A673 (cell line): ENCODE measurements around the gene MAX.

Experiments
- EZH2 ChIP-seq: fragments of 200-600 bp; sonication (generic); IDR thresholded peaks from 2 replicates; pipeline ENCODE4 v1.6.1; 2017; ENCODE audit warnings: borderline replicate concordance, low read depth, mild to moderate bottlenecking, mixed read lengths, antibody characterized with exemption, low read length; ENCODE audit not compliant: poor library complexity, severe bottlenecking
- TF ChIP-seq, protein P1 (sequence below): fragments of 300-800, 200-600 bp; sonication (generic); conservative IDR thresholded peaks from 2 replicates; pipeline ENCODE4 v1.5.1; 2017; ENCODE audit warnings: low read depth, mild to moderate bottlenecking, antibody characterized with exemption, low read length, moderate library complexity, mixed read lengths

DNA sequence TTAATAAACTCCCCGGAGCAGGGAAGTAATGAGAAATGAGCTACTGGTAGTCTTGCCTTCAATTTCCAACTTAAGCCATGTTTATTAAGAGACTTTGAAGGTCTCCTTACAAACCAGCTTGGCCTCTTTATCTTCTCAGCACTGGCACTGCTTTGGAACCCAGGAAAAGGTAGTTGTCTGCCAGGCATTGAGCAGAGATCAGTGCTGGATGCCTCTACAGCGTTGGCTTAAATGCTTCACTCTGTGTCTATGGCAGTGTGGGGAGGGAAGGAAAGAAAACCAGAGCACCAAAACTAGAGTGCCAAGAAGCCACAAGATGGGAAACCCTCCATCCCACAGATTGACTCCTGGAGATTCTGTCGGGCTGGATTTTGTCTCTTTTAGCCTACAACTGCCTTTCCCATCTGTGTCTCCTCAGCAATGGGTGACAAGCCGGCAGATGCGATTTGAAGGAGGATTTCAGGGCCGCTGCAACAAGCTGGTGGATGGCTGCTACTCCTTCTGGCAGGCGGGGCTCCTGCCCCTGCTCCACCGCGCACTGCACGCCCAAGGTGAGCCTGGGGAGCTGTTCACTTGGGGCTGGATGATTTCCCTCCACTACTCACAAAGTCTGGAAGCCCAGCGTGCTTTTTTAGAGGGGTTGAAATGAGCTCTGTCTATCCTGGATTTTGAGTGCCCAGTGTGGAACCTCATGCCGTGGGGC is 58.3 kb downstream of the MAX start:
- TF ChIP-seq, protein P1, sequence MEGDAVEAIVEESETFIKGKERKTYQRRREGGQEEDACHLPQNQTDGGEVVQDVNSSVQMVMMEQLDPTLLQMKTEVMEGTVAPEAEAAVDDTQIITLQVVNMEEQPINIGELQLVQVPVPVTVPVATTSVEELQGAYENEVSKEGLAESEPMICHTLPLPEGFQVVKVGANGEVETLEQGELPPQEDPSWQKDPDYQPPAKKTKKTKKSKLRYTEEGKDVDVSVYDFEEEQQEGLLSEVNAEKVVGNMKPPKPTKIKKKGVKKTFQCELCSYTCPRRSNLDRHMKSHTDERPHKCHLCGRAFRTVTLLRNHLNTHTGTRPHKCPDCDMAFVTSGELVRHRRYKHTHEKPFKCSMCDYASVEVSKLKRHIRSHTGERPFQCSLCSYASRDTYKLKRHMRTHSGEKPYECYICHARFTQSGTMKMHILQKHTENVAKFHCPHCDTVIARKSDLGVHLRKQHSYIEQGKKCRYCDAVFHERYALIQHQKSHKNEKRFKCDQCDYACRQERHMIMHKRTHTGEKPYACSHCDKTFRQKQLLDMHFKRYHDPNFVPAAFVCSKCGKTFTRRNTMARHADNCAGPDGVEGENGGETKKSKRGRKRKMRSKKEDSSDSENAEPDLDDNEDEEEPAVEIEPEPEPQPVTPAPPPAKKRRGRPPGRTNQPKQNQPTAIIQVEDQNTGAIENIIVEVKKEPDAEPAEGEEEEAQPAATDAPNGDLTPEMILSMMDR = no peak
- no peak for TF ChIP-seq EZH2
